HG02763 (cell line): ENCODE data around the gene ERCC1.

ENCODE experiments used
- ATAC-seq: cut with Tn5 transposase; IDR thresholded peaks from one replicate; pipeline ENCODE4 v1.9.1; 2021; ENCODE audit warnings: mild to moderate bottlenecking, moderate library complexity; ENCODE audit not compliant: unreplicated experiment

Gene ERCC1

DNA sequence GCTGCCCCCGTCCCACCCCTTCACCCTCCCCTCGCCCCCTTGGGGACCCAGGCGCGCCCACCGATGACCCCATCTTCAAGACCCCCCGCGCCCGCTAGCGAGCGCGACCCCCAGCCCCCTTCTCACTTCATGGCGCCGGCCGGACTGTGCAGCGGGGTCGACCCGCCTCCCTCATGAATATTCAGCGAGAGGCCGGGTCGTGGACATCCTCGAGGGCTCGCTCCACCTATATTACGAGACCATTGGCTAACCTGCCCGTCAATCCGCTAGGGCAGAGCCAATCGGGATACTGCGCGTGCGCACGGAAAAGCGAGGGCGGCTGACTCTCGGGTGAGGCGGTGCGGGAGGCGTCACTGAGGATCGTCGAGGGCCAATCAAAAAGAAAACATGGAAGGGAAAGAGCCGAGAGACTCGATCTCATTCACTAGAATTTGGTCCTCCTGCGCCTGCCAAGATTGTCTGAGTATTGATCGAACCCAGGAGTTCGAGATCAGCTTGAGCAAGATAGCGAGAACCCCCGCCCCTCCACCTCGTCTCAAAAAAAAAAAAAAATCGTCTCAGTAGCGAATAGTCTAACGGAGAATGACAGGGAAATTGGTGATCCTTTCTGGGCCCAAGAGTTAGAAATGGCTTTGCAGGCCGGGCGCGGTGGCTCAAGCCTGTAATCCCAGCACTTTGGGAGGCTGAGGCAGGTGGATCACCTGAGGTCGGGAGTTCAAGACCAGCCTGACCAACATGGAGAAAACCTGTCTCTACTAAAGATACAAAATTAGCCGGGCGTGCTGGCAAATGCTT, 53.1 kb downstream of the ERCC1 start, which contains the start of gene ERCC2:
Gene ERCC2, minus strand, starts transcription at position 164 of the 795 bp plus-strand sequence. Its CDS starts 33 bp downstream, at position 131.
- ATAC-seq, result peak; percentile 93

- ATAC-seq, result no peak
These were observed 54.9 kb downstream of the ERCC1 start for GRCh38 chr19:45368737-45369340.

GRCh38 chr19:45368127-45368526, 55.6 kb downstream of the ERCC1 start:
- ATAC-seq, result no peak

DNA sequence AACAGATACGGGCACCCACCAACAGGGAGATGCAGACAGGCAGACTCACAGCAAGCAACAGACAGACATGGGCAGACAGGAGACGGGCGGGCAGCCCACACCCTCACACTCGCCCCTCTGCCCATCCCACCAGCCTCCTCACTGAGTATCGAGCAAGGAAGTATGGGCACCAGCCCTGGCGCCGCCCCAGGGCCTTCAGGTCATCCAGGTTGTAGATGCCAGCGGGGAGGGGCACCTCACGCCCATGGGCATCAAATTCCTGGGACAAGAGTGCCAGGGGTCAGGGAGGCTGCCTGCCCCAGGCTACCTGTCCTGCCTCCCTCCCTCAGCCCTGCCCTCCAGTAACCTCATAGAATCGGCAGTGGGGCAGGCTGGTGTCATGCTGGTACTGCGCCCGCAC, 59.0 kb downstream of the ERCC1 start:
- ATAC-seq, result no peak

DNA sequence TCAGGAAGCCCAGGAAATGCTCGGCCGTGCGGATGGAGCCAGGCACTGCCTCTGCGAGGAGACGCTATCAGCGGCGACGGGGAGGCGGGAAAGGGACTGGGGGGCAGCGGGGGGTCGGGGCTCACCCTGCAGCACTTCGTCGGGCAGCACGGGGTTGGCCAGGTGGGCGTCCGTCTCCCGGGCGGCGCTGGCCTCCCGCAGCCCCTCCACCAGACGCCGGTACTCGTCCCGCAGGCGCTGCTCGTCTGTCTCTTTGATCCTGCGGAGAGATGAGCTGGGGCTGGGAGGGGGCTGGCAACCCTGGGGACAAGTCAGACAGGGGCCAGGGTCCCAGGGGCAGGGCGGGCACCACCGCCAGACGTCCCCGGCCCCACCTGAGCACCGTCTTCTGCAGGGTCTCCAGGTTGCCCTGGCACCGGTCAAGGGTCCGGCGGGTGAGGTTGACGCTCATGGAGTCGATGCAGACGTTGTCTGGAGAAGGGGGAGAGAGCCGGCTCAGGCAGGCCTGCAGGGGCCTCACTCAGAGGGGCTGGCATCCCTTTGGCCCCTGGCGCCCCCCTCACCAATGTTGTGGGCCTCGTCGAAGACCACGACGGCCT, 59.8 kb downstream of the ERCC1 start:
- ATAC-seq, result no peak

GRCh38 chr19:45362291-45362690, 61.4 kb downstream of the ERCC1 start:
- ATAC-seq, result no peak

DNA sequence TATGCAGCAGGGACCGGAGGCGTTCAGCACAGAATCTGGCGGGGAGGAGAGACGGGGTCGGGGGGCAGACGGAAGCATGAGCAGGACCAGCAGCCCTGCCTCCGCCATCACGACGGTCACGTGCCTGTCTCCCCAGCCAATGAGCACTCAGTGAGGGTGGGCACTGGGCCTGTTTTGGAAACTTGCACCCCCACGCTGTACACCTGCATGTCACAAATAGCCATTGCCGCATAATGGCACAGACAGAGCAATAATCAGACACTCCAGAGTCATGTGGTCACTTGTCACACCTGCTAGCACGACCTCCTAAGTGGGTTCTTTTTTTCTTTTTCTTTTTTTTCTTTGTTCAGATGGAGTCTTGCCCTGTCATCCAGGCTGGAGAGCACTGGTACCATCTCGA, 62.1 kb downstream of the ERCC1 start:
- ATAC-seq, result no peak

DNA sequence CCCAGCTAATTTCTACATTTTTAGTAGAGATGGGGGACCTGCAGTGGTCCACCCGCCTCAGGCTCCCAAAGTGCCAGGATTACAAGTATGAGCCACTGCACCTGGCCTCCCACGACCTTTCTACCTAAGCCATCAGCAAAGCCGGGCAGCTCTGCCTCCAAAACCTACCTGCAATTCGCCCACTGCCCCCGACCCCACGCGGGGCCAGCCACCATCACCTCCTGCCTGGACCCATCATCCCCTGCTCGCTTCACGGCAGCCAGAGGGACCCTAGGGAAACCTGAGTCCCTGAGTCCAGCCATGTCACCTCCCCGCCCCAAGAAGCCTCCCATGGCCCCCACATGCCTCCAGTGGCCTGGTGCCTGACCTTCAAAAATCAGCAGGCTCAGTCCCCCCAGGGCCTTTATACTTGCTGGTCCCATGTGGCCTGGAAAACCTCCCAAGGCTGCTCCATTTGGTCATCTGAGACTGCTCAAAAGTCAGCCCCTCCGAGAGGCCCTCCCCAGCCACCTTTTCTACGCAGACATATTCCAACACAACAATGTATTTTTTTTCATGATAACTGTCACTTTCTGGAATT, 65.4 kb downstream of the ERCC1 start:
- ATAC-seq, result no peak

DNA sequence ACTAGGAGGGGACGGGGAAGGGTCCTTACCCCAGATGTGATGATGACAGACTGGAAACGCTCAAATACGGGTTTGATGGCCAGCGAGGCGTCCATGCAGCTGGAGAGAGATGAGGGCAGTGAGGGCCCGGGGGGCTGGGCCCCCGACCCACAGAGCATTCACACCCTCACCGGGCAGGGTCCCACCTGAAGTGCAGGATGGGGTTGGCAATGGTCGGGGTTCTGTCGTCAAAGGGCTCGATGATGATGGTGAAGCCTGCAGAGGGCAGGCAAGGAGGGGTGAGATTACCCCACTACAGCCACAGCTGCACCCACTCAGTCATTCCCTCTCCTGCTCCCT, 66.3 kb downstream of the ERCC1 start:
- no peak for ATAC-seq
